Glomerular endothelial cell (primary cell): ENCODE results near the gene VAT1L. TPM values are rescaled to one million over a fixed set of nuclear protein-coding genes. Genes with fewer than 3 reads are reported as not detected.

ENCODE experiments used
- total RNA-seq: library from RNA; depleted of rRNA; stranded (reverse); fragments of >200 nt; gene quantifications from 2 replicates; pipeline ENCODE4 v1.2.3, GENCODE V29; 2015

The VAT1L gene
- total RNA-seq, 1 donor from 2014 or later = 6.4 TPM

Other genes starting within 250 kb of the VAT1L start
- gene NUDT7, start 66.0 kb upstream of the VAT1L start, total RNA-seq = 7.1 and 8.6 TPM in 2 replicates
- gene CLEC3A, start 234.0 kb downstream of the VAT1L start, total RNA-seq = not detected in 2 replicates